D721Med (cell line): ENCODE data around the gene TRPM3.

Experiments
- DNase-seq: peaks from one replicate; pipeline ENCODE4 v3.0.0; 2011; ENCODE audit warnings: low spot score; ENCODE audit not compliant: insufficient read length
- FAIRE-seq: peaks from 2 replicates; lab custom pipeline; 2011; peaks lifted over from hg19 to GRCh38; lab: Jason Lieb, UNC
- TF ChIP-seq, protein P1 (sequence below): IDR thresholded peaks from 2 replicates; pipeline ENCODE4 v1.5.1; 2012; ENCODE audit warnings: mild to moderate bottlenecking, control low read depth; ENCODE audit not compliant: insufficient read depth; ENCODE audit errors: missing control alignments

TRPM3 gene

DNA sequence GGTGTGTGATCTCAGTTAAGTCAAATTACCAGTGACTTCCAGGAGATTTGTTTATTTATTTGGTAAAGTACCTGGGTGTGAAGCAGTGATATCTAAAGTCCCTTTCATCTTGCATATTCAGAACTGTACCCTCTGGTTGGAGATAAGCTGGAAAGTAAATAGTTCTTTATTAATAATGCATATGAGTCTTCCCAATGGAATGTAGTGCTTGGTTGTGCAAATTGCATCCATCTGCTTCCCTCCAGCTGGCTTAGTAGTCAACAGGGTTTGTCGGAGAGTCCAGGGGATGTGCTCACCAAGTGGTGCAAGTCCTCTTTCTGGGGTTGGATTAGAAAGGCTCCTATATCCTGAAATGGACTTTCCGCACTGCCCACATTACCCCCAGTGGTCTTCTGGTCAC is 42.0 kb downstream of the TRPM3 start:
- FAIRE-seq (no peak), DNase-seq (no peak)
- TF ChIP-seq, protein P1, sequence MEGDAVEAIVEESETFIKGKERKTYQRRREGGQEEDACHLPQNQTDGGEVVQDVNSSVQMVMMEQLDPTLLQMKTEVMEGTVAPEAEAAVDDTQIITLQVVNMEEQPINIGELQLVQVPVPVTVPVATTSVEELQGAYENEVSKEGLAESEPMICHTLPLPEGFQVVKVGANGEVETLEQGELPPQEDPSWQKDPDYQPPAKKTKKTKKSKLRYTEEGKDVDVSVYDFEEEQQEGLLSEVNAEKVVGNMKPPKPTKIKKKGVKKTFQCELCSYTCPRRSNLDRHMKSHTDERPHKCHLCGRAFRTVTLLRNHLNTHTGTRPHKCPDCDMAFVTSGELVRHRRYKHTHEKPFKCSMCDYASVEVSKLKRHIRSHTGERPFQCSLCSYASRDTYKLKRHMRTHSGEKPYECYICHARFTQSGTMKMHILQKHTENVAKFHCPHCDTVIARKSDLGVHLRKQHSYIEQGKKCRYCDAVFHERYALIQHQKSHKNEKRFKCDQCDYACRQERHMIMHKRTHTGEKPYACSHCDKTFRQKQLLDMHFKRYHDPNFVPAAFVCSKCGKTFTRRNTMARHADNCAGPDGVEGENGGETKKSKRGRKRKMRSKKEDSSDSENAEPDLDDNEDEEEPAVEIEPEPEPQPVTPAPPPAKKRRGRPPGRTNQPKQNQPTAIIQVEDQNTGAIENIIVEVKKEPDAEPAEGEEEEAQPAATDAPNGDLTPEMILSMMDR, result no peak

DNA sequence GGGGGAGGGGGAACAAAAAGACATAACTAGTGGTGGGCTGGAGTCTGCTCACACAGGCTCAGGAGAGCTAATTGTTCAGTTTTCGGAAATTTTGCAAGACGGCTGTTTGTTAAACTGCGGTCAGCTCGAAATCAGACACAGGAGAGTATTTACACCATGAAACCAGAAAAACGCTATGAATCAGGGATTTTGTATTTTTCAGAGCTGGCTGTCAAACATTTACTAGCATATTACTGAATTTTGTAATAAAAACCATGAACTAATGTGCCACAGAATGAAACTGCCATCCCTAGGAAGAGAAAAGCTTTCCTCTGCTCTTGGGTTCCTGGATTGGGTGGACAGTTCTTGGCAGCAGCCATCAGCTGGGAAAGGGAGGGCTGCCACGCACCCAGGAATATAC is 45.3 kb downstream of the TRPM3 start:
- DNase-seq, result no peak
- no peak for FAIRE-seq
- TF ChIP-seq, protein P1, result no peak

DNA sequence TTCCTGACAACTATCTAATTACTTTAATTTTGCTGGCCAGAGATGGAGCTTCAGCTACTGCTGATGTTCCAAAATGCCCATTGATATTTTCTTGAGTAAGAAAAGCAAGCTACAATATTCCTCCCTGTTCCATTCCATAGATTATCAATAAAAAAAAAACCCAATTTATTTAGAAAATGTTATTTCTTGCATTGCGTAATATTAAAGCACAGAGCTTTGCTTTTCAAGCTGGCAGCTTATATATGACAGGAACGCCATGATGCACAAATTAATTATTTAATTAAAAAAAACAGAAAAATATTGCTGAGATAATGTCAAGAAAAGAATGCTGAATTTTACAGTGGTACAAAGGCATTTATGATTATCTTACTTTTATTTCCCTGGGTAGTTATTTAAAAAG is 47.9 kb downstream of the TRPM3 start:
- DNase-seq (no peak), FAIRE-seq (no peak)
- TF ChIP-seq, protein P1, result no peak

DNA sequence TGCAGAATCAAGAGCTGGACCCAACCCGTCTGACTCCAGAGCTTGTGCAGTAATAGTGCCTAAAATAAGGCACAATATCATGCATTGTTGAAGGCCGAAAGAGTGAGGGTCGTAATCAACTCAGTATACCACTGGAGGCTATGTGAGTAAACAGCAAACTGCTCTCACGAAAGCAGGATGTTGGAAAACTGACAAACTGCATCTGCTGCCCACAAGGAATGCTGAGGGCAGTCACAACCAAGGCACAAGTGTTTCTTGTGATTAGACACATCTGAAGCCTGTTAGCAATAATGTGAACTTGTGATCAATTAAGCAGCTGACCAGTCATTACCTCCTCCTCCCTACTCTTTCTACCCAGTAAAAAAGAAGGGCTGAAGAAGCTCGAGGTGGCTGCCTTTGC is 48.8 kb downstream of the TRPM3 start:
- TF ChIP-seq, protein P1, result no peak

DNA sequence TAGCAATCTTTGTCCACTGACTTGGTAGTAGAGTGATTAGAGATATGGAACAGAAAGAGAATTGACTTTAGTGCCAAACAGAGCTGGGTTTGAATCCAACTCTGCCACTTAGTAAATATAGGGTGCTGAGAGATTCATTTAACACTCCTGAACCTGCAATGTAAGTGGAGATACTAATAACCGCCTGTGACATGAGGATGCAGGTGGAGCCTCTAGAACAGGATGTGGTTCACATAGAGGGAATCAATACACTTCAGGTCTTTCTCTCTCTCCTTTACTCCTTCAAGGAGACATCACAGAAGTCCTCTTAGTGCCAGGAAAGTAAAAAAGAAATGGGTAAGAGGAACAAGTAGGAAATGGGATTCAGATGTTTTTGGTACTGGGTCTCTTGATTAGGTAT is 49.8 kb downstream of the TRPM3 start:
- no peak for FAIRE-seq
- DNase-seq, result no peak
- TF ChIP-seq, protein P1, result no peak

More for the DNA sequence above, 48.8 kb downstream of the TRPM3 start:
- no peak for FAIRE-seq
- DNase-seq, result no peak

GRCh38 chr9:71058660-71059059 is 62.8 kb downstream of the TRPM3 start:
- TF ChIP-seq, protein P1, result no peak
- FAIRE-seq (no peak), DNase-seq (no peak)

- DNase-seq, result no peak
Observed at GRCh38 chr9:71052287-71052686, 69.1 kb downstream of the TRPM3 start.

More at GRCh38 chr9:71052287-71052686, 69.1 kb downstream of the TRPM3 start:
- TF ChIP-seq, protein P1, result no peak
- no peak for FAIRE-seq
